HCT116 (cell line): ENCODE measurements around the gene ACBD6. TPM values are rescaled to one million over a fixed set of nuclear protein-coding genes. Genes with fewer than 3 reads are reported as not detected.

Experiments used
- ATAC-seq: fragments of 200-7000 bp; cut with Tn5 transposase; 2 replicates; pipeline ENCODE4 v1.9.1; 2020; ENCODE audit warnings: mild to moderate bottlenecking, moderate library complexity
- BruUV-seq: library from RNA; stranded (reverse); fragments of 400-500 nt; replicated peaks from 2 replicates; lab custom pipeline; 2021; lab: Mats Ljungman, UMichigan
- CTCF ChIA-PET: fragments of 300-600 bp; sonication (Branson Sonifier 250); formaldehyde crosslinking; loops from one replicate; lab custom pipeline; 2021; ENCODE audit warnings: antibody characterized with exemption; lab: Charles Lee
- POLR2A ChIA-PET: fragments of 300-600, 350-600 bp; sonication (Branson Sonifier 250); formaldehyde crosslinking; loops from one replicate; lab custom pipeline; 2021; ENCODE audit warnings: antibody characterized with exemption; lab: Charles Lee
- RAD21 ChIA-PET, 2 experiments: fragments of 300-600 bp; sonication (Branson Sonifier 250); formaldehyde crosslinking; loops; one replicate each; lab custom pipeline; 2023; ENCODE audit warnings: low total read pairs in 2 of 2; ENCODE audit not compliant: uncharacterized antibody in 2 of 2, unreplicated experiment in 2 of 2, low non-redundant PET in 1 of 2; lab: Charles Lee
- DNase-seq: peaks from one replicate; pipeline ENCODE4 v3.0.0-alpha.2; 2010; ENCODE audit warnings: low read depth, low spot score
- H2AFZ ChIP-seq: fragments of 200-600 bp; shearing (Covaris generic), sonication (generic); 2 replicates; pipeline ENCODE4 v1.6.1; 2017; ENCODE audit warnings: low read depth, mixed run types, mixed read lengths, antibody characterized with exemption, low read length; ENCODE audit not compliant: poor library complexity, severe bottlenecking
- H3K27ac ChIP-seq: 2 replicates; pipeline ENCODE4 v1.5.1; 2012; ENCODE audit warnings: low read depth, low read length
- H3K27me3 ChIP-seq: fragments of 200-600 bp; sonication (generic); 2 replicates; pipeline ENCODE4 v1.6.1; 2016; ENCODE audit warnings: mixed run types, low read length, mixed read lengths; ENCODE audit not compliant: insufficient read depth
- H3K36me3 ChIP-seq, 2 experiments: fragments of 200-500 bp in 1 of 2; fragments of 200-600 bp in 1 of 2; sonication (Bioruptor generic) in 1 of 2; sonication (generic) in 1 of 2; 2 replicates each; pipeline versions ENCODE4 v1.5.1 to v1.6.1; 2014 to 2016; ENCODE audit warnings: low read length in 2 of 2, inconsistent platforms in 1 of 2, mixed read lengths in 1 of 2, mixed run types in 1 of 2; ENCODE audit not compliant: insufficient read depth in 2 of 2, control insufficient read depth in 1 of 2
- H3K4me1 ChIP-seq, 2 experiments: fragments of 200-600 bp in 1 of 2; sonication (generic) in 1 of 2; 2 replicates each; pipeline versions ENCODE4 v1.5.1 to v1.6.1; 2012 to 2017; ENCODE audit warnings: low read length in 2 of 2, inconsistent platforms in 1 of 2, mild to moderate bottlenecking in 1 of 2, mixed read lengths in 1 of 2, mixed run types in 1 of 2, moderate library complexity in 1 of 2; ENCODE audit not compliant: insufficient read depth in 2 of 2, control insufficient read depth in 1 of 2
- H3K4me2 ChIP-seq: fragments of 200-600 bp; sonication (generic); 2 replicates; pipeline ENCODE4 v1.6.1; 2017; ENCODE audit warnings: mixed run types, low read length, mixed read lengths
- H3K4me3 ChIP-seq, 2 experiments: fragments of 200-600 bp in 1 of 2; sonication (generic) in 1 of 2; replicated peaks in 1 of 2; 2 replicates each; pipeline ENCODE4 v1.5.1; 2011 to 2016; ENCODE audit warnings: low read length in 2 of 2, control low read depth in 1 of 2, low read depth in 1 of 2, mild to moderate bottlenecking in 1 of 2, mixed read lengths in 1 of 2, mixed run types in 1 of 2
- H3K79me2 ChIP-seq: fragments of 200-600 bp; sonication (generic); 2 replicates; pipeline ENCODE4 v1.6.1; 2017; ENCODE audit warnings: mild to moderate bottlenecking, mixed run types, low read length, moderate library complexity, mixed read lengths; ENCODE audit not compliant: insufficient read depth
- H3K9ac ChIP-seq: fragments of 200-600 bp; sonication (generic); 2 replicates; pipeline ENCODE4 v1.6.1; 2016; ENCODE audit warnings: low read length, mixed read lengths
- H3K9me2 ChIP-seq: fragments of 200-600 bp; sonication (generic), shearing (Covaris generic); 2 replicates; pipeline ENCODE4 v1.6.1; 2017; ENCODE audit warnings: mixed run types, mild to moderate bottlenecking, moderate library complexity; ENCODE audit not compliant: insufficient read depth
- H3K9me3 ChIP-seq, 2 experiments: fragments of 200-500 bp in 1 of 2; fragments of 200-600 bp in 1 of 2; sonication (Bioruptor generic) in 1 of 2; sonication (generic) in 1 of 2; 2 replicates each; pipeline ENCODE4 v1.6.1; 2014 to 2017; ENCODE audit warnings: low read length in 2 of 2, mixed read lengths in 2 of 2, inconsistent platforms in 1 of 2, low read depth in 1 of 2, mild to moderate bottlenecking in 1 of 2, mixed run types in 1 of 2, moderate library complexity in 1 of 2; ENCODE audit not compliant: control insufficient read depth in 1 of 2, insufficient read depth in 1 of 2
- H4K20me1 ChIP-seq: fragments of 200-600 bp; sonication (generic), shearing (Covaris generic); 2 replicates; pipeline ENCODE4 v1.6.1; 2017; ENCODE audit warnings: mixed run types, mild to moderate bottlenecking, moderate library complexity; ENCODE audit not compliant: insufficient read depth
- ATF3 ChIP-seq: IDR thresholded peaks from 2 replicates; pipeline ENCODE4 v1.6.1; 2012
- CEBPB ChIP-seq: IDR thresholded peaks from 2 replicates; pipeline ENCODE4 v1.6.1; 2012; ENCODE audit warnings: low read depth
- CTCF ChIP-seq, 3 experiments: fragments of 200-600 bp in 1 of 3; sonication (generic) in 1 of 3; IDR thresholded peaks in 2 of 3; conservative IDR thresholded peaks in 1 of 3; 2 replicates each; pipeline ENCODE4 v1.5.1; 2012 to 2017; ENCODE audit warnings: low read depth in 2 of 3, low read length in 2 of 3, antibody characterized with exemption in 1 of 3, borderline replicate concordance in 1 of 3, control low read depth in 1 of 3, mild to moderate bottlenecking in 1 of 3, mixed read lengths in 1 of 3, mixed run types in 1 of 3, moderate library complexity in 1 of 3; ENCODE audit not compliant: insufficient read depth in 1 of 3
- ELF1 ChIP-seq: IDR thresholded peaks from 2 replicates; pipeline ENCODE4 v1.6.1; 2012; ENCODE audit warnings: low read depth, borderline replicate concordance
- EZH2 ChIP-seq: fragments of 200-600 bp; sonication (generic); IDR thresholded peaks from 2 replicates; pipeline ENCODE4 v1.6.1; 2017; ENCODE audit warnings: antibody characterized with exemption, mixed run types
- EZH2phosphoT487 ChIP-seq: fragments of 200-600 bp; IDR thresholded peaks from 2 replicates; pipeline ENCODE4 v1.6.1; 2018; ENCODE audit warnings: antibody characterized with exemption, borderline replicate concordance
- FOSL1 ChIP-seq: IDR thresholded peaks from 2 replicates; pipeline ENCODE4 v1.6.1; 2012; ENCODE audit warnings: low read depth
- JUND ChIP-seq: IDR thresholded peaks from 2 replicates; pipeline ENCODE4 v1.6.1; 2012
- MAX ChIP-seq: IDR thresholded peaks from 2 replicates; pipeline ENCODE4 v1.6.1; 2012
- RAD21 ChIP-seq: IDR thresholded peaks from 2 replicates; pipeline ENCODE4 v1.6.1; 2012; ENCODE audit warnings: low read depth, mild to moderate bottlenecking
- REST ChIP-seq: IDR thresholded peaks from 2 replicates; pipeline ENCODE4 v1.6.1; 2012; ENCODE audit warnings: low read depth
- SIN3A ChIP-seq: IDR thresholded peaks from 2 replicates; pipeline ENCODE4 v1.6.1; 2012; ENCODE audit warnings: low read depth
- SP1 ChIP-seq: IDR thresholded peaks from 2 replicates; pipeline ENCODE4 v1.6.1; 2012; ENCODE audit warnings: low read depth
- YY1 ChIP-seq: IDR thresholded peaks from 2 replicates; pipeline ENCODE4 v1.6.1; 2011; ENCODE audit warnings: low read length, low read depth, moderate library complexity, mild to moderate bottlenecking; ENCODE audit not compliant: insufficient replicate concordance; ENCODE audit errors: extremely low read depth
- ZNF274 ChIP-seq: fragments of 200-500 bp; sonication (Bioruptor generic); IDR thresholded peaks from 2 replicates; pipeline ENCODE4 v1.6.1; 2014; ENCODE audit warnings: mild to moderate bottlenecking, low read depth, low read length, inconsistent platforms
- intact Hi-C: fragments of 100-400 bp; cut with micrococcal nuclease; formaldehyde crosslinking; loops from 2 replicates; pipeline ENCODE4 v1.10.0; 2022
- total RNA-seq: library from RNA; stranded (reverse); gene quantifications from one replicate; pipeline ENCODE4 v1.2.1, GENCODE V29; 2021; ENCODE audit not compliant: unreplicated experiment

The ACBD6 gene
- total RNA-seq, 1 experiment from 2014 or later: 43.2 TPM

GRCh38 chr1:180415236-180415848 is 87.0 kb downstream of the ACBD6 start:
- no TSS peak for BruUV-seq
- intact Hi-C loops: no loop called here
- Histone ChIP-seq H3K9me2 (no peaks in the 10 kb centered on the region), H3K4me1 (no peaks in the 10 kb centered on the region), H3K27me3 (no peaks in the 10 kb centered on the region), H4K20me1 (no peaks in the 10 kb centered on the region; the same call in 1 of the 2 replicates), H3K4me2 (no peak overlapping the region), H2AFZ (no peak overlapping the region), H3K27ac (no peak overlapping the region), H3K4me3 (no peak overlapping the region), H3K9me3 (no peaks in the 10 kb centered on the region), H3K9ac (no peak overlapping the region), H3K36me3 (no peaks in the 10 kb centered on the region), H3K79me2 (peaks cover 20% of the 10 kb centered on the region)
- ChIA-PET RAD21 (interaction anchor here (1.0 kb wide), 2 partner anchors 162 to 227 kb away, joined by 3 read pairs; no protein-coding TSS in a partner anchor), CTCF (interaction anchor here (0.7 to 1.7 kb wide), 6 partner anchors 9 to 236 kb away, joined by 3 to 15 read pairs (median 4); no protein-coding TSS in a partner anchor), POLR2A (no interaction called here)
- DNase-seq (no peak), ATAC-seq (no peak)
- no peak for TF ChIP-seq CTCF (IDR thresholded peaks at IDR 0.05 in 2 of 3, conservative IDR thresholded peaks at IDR 0.05 in 1 of 3; ENCODE audit: borderline replicate concordance in 1 of 3, insufficient read depth in 1 of 3, low read depth in 2 of 3, low read length in 2 of 3)
- no peak for TF ChIP-seq SP1
- no peak for TF ChIP-seq RAD21
- no peak for TF ChIP-seq REST
- TF ChIP-seq CEBPB: no peak
- no peak for TF ChIP-seq ZNF274
- no peak for TF ChIP-seq YY1
- TF ChIP-seq MAX: no peak
- no peak for TF ChIP-seq EZH2
- TF ChIP-seq SIN3A: no peak
- TF ChIP-seq JUND: no peak
- no peak for TF ChIP-seq ATF3
- TF ChIP-seq FOSL1: no peak
- no peak for TF ChIP-seq ELF1
- no peak for TF ChIP-seq EZH2phosphoT487
